Endothelial cell of hepatic sinusoid (primary cell): ENCODE measurements around the gene CABLES1.
"Not testable (repeated sequence)": the region's sequence is repeated elsewhere in the genome, so short reads cannot be mapped to it uniquely, and the experiment has no call there.

ENCODE experiments used
- in situ Hi-C: cut with HindIII; loops from 2 replicates; pipeline ENCODE4 v1.10.0; 2017; ENCODE audit warnings: low sequenced_read_pairs

The CABLES1 gene

DNA sequence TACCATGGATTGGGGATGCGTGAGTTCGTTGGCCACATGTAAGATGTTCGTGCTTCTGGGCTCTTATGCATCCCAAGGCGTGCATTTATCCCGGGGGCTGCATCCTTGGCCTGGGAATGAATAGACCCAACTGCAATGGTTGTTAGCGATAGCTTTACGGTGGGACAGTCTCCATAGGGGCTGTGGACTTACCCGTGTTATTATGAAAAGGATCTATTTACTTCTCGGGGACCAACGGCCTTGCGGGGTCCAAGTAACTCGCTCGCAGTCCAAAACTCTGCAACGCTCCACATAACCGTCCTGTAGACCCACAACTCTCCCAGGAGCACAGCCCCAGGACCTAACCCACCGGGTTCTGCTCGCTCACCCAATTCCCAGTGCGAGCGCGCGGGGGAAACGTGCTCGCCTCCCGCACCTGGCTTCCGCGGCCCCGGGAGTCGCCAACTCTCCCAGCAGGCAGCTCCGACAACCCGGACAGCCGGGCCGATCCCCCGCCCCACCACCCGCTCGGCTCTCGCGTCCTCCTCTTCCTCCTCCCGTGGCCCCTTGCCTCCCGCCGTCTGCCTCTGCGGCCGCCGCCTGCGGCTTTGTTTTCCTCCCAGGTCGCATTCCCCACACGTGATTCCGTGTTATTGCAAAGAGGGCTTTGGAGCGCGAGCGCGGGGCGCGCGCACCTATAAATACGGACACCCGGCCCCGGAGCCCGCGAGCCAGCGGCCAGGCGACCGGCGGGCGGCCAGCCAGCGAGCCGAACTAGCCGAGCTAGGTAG, at the start of gene CABLES1:
TSS of gene CABLES1 (plus strand) at position 706 of the 770 bp plus-strand sequence. CDS start 278 bp downstream, outside the sequence.
- in situ Hi-C loops = loop anchor here (5.0 kb wide), 3 partner anchors 92 to 247 kb away; no protein-coding TSS in a partner anchor

GRCh38 chr18:23087352-23087751, 47.9 kb upstream of the CABLES1 start:
- in situ Hi-C loops = no loop called here

- in situ Hi-C loops = no loop called here
These were observed 47.0 kb upstream of the CABLES1 start for GRCh38 chr18:23088310-23088709.

- in situ Hi-C loops = not testable (repeated sequence)
These were observed 44.0 kb upstream of the CABLES1 start for GRCh38 chr18:23091017-23091993.

GRCh38 chr18:23092121-23092520, 43.2 kb upstream of the CABLES1 start:
- in situ Hi-C loops = no loop called here

DNA sequence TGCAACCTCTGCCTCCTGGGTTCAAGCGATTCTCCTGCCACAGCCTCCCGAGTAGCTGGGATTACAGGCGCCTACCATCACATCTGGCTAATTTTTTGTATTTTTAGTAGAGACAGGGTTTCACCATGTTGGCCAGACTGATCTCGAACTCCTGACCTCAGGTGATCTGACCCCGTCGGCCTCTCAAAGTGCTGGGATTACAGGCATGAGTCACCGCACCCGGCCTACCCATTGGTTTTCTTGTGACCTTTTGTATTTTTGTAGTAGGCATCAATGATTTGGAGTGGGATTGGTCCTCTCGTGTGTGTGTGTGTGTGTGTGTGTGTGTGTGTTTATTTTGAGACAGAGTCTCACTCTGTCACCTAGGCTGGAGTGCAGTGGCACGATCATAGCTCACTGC, 42.2 kb upstream of the CABLES1 start:
- in situ Hi-C loops = not testable (repeated sequence)

DNA sequence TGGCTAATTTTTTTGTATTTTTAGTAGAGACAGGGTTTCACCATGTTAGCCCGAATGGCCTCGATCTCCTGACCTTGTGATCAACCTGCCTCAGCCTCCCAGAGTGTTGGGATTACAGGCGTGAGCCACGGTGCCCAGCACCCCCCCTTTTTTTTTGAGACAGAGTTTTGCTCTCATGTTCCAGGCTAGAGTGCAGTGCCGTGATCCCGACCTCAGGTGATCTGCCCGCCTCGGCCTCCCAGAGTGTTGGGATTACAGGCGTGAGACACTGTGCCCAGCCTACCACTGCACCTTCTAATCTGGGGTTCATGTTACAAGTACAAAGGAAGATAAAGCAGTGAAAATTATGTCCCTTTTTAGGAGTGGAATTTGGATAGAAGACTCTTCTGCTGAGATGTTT, 41.5 kb upstream of the CABLES1 start:
- in situ Hi-C loops = no loop called here

- in situ Hi-C loops = no loop called here
These were observed 40.7 kb upstream of the CABLES1 start for GRCh38 chr18:23094411-23095190.

DNA sequence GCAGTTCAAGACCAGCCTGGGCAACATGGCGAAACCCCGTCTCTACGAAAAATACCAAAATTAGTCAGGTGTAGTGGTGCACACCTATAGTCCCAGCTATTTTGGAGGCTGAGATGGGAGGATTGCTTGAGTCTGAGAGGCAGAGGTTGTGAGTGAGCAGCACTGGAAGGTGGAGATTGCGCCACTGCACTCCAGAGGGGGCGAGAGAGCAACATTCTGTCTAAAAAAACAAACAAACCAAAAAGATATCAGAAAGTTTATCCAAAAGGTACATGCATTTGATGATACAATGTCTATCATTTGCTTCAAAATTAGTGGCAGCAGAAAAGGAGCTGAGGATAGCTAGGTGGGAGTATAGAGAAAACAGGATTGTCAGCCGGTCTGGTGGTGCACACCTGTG, 39.8 kb upstream of the CABLES1 start:
- in situ Hi-C loops = no loop called here

GRCh38 chr18:23097016-23097415, 38.3 kb upstream of the CABLES1 start:
- in situ Hi-C loops = not testable (repeated sequence)

- in situ Hi-C loops = no loop called here
These were observed 35.7 kb upstream of the CABLES1 start for GRCh38 chr18:23099621-23100020.

GRCh38 chr18:23101861-23102432, 33.3 kb upstream of the CABLES1 start:
- in situ Hi-C loops = no loop called here

DNA sequence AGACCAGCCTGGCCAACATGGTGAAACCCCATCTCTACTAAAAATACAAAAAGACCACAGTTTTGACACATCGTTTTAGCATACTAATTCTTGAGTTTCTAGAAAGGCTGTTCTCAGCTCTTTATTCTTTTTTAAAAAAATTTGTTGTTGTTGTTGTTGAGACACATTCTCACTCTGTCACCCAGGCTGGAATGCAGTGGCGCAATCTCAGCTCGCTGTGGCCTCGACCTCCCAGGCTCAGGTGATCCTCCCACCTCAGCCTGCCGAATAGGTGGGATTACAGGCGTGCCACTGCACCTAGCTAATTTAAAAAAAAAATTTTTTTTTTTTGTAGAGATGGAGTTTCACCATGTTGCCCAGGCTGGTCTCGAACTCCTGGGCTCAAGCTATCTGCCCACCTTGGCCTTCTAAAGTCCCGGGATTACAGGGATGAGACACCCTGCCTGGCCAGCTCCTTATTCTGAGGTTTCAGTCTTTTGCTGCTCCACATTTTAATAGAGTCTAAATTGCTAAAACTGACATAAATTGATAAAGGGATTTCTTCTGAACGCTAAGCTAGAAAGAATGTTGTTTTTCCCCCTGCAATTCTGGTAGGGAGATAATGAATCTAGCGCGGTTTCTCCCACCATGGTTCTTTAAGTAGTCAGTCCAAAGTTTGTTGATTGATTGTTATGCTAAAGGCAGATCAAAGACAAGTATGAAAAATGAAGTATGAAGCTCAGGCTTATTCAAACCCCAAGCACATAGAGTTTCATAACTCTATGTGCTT, 32.6 kb upstream of the CABLES1 start:
- in situ Hi-C loops = no loop called here

DNA sequence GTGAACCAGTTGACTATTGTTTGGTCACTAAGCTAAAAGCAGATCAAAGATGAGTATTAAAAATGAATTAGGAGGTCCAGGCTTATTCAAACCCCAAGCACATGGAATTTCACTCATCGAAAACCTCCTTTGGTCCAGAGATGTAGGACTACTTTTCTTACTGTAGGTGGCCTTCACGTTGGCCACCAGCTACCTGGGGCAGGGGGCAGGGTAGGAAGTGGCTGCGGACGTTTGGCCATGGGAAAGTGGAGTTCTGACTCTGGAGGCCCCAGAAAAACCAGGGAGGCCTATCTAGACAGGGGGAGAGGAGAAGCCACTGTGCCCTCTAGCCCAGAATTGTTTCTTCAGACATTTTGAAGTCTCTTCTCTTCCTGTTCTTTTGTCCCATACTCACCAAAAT, 31.8 kb upstream of the CABLES1 start:
- in situ Hi-C loops = no loop called here

DNA sequence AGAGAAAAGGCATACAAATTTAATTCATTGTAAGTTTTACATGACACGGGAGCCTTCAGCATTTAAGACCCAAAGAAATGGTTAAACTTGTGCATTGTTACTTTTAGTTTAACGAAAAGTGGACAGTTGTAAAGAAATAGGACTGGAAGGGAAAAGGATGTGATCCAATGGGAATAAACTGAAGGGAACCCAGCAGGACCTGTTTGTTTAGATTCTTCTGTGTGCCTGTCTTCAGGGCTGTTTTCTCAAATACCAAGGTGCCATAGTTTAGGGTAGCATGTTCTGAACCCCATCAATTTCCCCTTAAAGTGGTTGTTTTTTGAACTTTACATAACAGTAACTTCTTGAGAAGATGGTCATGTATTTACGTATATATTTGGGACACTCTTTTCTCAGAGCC, 30.3 kb upstream of the CABLES1 start:
- in situ Hi-C loops = loop anchor here (5.0 kb wide), 1 partner anchor 48 kb away; no protein-coding TSS in a partner anchor

DNA sequence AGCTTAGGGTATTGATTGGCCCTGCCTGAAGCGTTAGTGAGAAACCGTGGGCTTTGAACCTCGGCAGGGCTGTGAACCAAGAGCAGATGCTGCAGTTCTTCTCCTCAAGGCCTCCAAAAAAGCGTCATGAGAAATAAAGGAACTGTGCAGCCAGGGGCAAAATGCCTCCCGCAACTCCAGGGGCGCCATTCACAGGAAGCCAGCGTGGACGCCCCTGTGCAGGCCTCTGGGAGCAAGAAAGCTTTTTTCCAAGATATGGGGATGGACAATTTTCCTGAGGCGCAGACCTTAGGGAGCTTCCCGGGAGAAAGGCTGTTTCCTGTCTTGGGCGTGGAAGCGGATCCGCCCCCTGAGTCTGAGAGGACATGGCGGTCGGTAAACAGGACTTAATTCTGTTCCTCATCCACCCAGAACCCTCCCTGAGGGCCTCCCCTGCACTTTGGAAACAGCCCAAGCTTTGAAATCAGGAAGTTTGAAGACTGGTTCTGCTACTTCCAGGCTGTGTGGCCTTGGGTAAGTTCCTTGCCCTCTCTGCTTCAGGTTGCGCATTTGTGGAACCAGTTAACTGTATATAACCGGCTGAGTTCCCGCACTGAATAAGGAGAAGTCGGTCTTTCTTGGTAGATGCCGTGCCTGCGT, 29.6 kb upstream of the CABLES1 start:
- in situ Hi-C loops = loop anchor here (5.0 kb wide), 1 partner anchor 48 kb away; no protein-coding TSS in a partner anchor

DNA sequence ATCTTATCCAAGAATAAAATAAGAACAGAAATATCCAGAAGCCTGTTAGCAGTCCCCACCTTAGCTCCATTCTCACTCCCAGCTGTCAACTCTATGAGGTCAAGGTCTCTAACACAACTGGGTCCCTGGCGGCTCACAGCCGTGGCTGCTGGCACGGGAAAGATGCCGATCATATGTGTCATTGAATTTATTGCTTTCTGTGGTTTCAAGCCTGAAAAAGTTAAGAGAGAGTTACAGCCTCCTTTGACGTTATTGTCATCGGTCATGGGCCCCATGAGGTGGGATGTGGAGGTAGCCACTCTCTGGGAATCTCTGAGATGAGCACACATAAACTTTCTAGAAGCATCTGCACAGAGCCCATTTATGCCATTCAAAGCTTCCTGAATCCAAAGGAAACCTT, 28.7 kb upstream of the CABLES1 start:
- in situ Hi-C loops = loop anchor here (5.0 kb wide), 1 partner anchor 49 kb away; no protein-coding TSS in a partner anchor

DNA sequence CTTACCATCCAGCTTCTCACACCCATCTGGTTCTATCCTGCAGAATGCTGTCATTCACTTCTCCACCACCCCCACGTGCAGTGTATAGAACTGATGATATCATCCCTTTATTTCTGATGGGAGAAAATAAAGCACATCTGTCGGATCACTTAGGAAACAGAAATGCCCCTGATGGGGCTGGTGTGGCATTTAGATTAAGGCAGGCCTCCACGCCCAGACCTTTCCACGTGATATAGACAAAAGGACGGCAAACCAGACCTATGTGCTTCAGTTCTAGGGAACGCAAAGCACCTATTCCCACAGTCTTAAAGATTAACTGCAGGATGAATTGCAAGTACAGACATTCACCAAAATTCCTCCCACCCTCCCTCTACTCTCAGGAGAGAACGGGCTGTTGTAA, 27.6 kb upstream of the CABLES1 start:
- in situ Hi-C loops = loop anchor here (5.0 kb wide), 1 partner anchor 50 kb away; no protein-coding TSS in a partner anchor

- in situ Hi-C loops = loop anchor here (5.0 kb wide), 1 partner anchor 51 kb away; no protein-coding TSS in a partner anchor
These were observed 26.8 kb upstream of the CABLES1 start for GRCh38 chr18:23108496-23108895.
